Forelimb muscle (tissue), 1 donor: Measurements from ENCODE around the gene PLXNA4. TPM values are rescaled to one million over a fixed set of nuclear protein-coding genes. Genes with fewer than 3 reads are reported as not detected.

Experiments used
- DNase-seq: peaks from one replicate; pipeline ENCODE4 v3.0.0-alpha.2; 2013; ENCODE audit warnings: low read depth
- polyA plus RNA-seq: library from polyadenylated mRNA; unstranded; fragments of 120-200 nt; gene quantifications from one replicate; pipeline ENCODE4 v1.2.1, GENCODE V29; 2013; ENCODE audit not compliant: insufficient read length

PLXNA4 gene
- polyA plus RNA-seq, 1 donor, result 4.9 TPM

DNA sequence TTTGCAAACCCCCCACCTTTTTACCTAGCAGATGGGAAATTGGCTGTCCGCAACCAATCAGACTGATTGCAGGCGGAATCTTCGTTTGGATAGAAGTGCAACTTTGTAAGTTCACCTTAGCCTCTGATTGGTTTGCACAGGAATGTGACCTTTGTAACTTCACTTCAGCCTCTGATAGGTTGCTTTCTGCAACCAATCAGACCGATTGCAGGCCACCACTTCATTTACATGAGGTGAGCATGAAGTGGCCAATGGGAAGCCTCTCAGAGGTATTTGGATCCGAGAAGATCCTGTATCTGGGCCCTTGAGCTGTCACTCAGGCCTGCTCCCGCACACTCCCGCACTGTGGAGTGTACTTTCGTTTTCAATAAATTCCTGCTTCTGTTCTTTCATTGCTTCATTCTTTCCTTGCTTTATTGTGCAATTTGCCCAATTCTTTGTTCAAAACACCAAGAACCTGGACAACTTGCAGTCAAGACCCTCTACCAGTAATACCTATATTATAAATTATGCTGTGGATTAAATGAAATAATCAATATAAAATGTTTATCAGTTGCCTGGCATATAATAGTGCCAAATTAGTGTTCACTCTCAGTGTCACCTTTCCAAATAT, 491.4 kb downstream of the PLXNA4 start:
- DNase-seq, result no peak

DNA sequence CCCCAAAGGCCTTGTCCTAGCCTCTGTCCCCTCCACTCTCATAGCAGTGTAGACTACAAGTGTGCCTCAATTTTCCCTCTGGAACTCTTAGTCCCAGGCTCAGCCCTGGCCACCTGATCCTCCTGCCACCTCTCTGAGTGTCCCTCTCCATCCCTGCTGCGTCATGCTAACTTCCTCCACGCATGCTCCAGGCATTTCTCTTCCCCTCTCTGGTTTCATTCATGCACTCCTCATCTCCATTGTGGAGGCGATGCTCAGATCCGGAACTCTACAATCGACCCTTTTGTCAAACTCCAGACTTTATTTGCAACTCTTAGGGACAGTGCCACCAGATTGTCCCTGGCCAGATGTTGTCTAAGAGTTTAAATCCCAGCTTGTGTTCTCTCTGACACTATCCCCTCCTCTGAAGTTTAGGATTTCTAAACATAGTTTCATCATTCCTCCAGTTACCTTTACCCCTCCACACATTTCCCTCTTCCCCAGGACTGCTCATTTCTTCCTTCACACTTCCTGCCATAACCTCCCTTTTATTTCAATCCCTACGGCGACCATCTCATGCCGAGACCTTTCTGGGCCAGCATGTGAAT, 492.6 kb downstream of the PLXNA4 start:
- no peak for DNase-seq

DNA sequence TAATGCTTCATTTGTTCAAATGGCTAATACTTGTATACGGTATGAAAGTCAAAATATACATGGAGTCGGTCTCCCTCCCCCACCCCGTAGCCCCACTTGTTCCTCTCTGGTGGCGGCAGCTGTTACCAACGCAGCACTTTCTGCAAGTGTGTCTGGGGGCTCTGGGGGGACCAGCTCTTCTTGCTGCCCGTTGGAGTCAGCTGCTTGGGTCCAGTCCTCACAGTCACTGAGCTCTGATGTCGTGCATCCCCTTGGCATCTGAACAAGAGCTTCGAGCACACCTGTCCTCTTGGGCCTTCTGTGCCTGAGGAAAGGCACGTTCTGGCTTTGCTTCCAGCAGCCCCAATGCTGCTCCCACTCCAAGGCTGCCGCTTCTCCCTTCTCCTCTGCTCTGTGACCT, 493.1 kb downstream of the PLXNA4 start:
- DNase-seq, result no peak

DNA sequence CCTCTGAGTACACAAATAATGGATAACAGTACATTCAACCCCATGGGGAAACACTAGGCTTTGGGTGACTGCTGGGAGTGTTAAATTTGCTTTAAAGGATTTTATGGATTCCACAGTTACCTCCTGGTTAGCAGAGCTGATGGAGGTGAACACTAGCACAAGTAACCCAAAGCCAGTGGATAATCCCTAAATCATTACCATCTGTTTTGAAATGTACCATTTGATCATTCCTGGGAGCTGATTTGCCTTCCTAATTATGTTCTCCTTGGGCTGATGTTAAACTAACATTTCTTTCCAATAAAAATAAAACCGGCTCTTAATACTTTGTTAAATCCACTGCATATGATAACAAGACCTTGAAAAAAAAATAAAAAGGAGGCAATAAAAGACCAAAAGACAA, 493.9 kb downstream of the PLXNA4 start:
- no peak for DNase-seq

DNA sequence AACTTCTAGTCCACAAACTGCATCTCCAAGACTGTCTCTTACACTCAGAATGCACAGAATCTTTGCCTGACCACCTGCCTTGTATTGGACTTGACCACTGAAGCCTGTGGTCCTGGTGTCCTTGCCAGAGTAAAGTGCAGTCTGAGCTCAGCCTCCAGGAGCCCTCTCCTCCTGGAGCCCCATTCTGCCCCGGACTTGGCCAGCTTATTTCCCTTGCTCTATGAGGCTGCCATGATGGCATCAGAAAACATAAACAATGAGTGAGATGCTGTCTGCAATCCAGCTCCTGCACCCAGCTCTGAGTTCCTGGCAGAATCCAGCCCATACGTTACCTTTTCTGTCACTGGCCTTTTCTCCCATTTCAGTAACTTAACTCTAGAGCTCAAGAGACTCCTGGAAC, 494.6 kb downstream of the PLXNA4 start:
- no peak for DNase-seq

DNA sequence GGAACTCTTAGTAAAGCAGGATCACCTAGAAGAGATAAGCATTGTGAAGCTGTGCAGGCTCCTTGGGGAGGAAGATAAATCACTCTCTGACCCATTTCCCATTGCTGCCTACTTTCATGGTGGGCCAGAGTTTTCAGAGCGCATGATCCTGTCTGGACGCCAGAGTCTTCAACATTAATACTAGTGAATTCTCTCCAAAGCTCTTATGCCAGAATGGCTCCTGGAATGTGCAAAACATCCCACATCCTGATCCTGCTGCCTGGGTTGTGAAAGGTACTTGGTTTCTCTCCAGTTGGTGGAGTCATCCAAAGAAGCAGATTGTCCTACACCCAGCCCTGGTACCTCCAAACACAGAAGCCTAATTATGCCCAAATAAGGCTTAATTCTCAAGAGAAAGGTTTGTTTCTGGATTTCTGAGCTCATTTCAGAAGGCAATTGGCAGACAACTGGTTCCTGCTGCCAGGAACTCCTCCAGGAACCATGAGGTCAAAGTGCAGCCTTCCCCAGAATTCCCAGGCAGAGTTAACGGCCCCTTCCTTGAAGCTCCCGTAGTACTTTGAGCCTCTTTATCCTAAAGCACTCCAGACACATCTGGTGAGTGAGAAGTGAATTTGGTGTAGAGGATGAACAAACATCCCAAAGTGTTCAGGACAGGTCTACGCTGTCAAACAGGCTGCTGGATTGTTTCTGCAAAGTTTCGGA, 495.2 kb downstream of the PLXNA4 start:
- DNase-seq, result no peak

DNA sequence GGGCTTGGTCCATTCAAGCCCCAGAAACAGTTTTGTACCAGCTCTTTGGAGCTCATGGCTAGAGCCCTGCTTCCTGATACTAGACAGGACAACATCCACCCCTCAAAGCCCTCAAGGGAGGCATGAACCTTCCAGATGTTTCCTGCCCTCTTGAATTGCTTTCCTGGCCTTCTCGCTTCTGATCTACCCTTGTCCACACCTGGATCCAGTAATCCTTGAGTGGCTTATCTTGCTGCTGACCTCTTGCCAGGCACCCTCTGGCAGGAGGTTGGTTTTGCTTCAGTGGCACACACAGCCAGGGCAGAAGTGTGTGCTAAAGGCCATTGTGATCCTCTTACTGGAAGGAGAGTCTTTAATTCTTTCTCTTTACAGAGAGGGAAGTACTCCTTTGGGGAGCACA, 495.8 kb downstream of the PLXNA4 start:
- DNase-seq, result no peak

DNA sequence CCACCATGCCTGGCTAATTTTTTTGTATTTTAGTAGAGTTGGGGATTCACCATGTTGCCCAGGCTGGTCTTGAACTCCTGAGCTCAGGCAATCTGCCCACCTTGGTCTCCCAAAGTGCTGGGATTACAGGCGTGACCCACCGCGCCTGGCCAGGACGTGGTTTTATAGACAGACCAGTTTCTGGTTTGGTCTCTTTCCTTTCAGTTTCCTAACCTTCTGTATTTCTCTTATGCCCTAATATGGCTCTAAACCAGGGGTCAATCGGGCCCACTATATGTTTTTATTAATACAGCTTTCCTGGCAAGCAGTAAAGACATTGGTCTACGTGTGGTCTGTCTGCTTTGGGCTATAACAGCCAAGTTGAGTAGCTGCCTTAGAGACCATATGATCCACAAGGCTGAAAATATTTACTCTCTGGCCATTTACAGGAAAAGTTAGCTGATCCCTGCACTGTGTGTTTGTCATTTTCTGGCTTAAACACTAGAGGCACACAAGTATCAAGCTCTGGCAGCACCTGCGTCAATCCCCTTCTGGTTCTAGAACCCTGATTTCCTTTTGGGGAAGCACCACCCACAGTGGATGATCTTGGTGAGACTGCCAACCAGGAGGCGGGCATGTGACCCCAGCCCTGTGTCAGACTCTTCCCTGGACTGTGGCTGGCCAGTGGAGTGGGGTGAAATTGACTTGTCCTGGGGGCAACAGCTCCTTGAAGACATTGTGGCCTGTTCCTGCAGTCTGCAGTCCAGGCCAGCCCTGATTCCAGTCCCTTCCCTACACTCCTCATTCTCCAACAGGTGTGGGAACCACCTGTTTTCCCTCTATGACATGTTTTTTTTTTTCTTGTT, 497.2 kb downstream of the PLXNA4 start:
- DNase-seq, result no peak

DNA sequence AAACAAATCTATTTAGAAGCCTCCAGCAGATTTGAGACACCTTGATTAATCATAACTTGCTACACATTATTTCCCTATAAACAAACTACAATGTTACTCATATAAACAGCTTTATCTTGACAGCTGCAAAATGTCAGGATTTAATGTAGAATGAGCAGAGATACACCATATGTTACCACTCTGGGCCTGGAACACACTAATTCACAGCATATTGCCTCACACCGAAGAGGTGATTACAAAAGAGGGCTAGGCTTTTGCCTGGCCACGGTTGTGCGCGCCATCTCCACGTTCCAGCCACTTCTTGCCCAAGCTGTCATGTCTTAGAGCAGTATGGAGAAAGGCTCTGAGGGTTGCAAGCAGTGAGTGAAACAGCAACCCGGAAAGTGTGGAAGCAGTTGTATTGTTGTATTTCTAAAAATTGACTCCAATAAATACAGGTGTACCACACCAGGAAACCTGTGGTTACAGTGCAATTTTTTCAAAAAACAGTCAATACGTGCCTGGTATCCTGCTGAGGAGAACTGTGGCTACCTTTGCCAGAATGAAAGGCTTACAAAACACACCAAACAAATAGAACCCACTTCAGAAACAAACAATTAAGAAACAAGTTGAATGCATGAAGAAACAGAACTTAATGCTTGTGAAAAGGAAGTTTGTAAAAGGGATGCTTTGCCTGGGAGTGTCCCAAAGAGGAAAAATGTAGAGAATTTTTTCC, 498.1 kb downstream of the PLXNA4 start:
- DNase-seq, result no peak

DNA sequence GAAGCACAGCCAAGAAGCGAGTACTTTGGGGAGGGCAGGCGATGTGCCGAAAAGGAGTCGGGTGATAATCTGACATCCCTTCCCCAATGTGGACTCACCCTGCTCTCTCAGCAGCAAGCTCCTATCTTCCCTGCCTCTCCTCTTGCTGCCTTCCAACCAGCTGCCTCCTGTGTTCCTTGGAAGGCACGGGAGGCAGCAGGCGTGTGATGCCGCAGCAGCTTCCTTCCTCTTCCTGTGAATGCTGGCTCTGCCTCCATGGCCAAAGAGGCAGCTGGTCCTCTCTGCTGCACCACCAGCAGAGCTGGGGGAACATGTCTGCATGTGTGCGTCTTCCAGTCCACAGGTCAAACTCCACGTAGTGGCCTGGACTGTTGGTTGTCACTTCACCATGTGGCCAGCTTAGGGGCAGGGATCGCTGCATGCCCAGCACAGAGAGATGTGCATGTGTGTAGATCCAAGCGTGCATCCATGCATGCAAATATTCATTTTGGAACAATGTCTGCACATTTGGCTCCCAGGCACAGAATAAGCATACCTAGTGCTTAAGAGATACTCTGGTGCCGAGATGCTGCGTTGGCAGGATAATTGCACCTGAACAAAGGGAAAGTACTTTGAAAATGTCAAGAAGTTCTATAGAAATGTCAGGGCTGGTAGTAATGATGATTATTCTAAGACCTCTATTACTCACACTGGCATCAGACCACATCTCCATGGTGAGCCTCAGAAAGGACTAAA, 499.8 kb downstream of the PLXNA4 start:
- no peak for DNase-seq

DNA sequence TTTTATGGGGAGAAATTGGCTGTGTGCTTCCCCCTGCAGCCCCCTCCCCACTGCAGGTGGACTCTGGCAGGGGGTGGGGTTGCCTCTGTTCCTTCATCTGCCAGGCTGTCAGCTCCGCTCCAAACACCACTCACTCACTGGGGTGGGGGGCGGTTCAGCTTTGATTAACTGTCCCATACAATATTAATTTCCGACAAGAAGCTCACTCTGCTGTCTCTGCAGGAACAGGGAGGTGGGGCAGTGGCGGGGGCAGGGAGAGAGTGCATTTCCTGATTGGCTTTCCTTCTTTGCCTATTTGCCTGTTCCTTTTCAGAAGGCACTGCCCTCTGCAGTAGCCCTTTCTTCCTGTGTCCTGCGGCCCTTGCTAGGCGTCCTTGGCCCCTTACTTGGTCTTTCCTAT, 500.8 kb downstream of the PLXNA4 start:
- DNase-seq, result no peak

DNA sequence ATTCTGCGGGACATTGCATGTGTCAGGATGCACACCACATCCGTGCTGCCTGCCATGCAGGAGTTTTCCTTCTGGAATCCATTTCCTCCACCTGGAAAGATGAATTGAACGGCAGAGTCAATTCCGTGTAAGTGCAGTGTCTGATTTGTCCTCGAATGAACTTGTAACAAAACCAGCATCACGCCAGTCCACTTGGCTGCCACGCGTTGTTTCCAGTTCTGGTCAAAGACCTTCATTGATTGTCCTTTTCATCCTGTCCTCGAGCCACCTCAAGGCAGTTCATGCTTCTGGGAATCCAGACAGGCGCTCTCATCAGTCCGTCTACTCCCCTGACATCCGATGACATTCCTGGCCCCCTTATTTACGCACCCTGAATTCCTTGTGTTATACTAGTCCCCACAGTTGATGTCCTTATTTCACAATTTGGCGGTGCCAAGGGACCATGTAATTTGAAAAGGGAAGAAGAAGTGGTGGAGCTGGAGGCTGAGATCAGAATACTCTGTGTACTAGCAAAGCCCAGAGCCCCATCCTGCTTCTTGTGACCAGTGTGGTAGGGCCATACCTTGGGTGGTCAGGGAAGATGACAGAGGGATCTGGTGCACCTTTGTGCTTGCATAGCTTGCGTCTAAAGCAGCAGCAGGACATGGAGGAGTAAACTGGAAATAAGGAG, 502.2 kb downstream of the PLXNA4 start:
- no peak for DNase-seq
